Sigmoid colon (tissue), 7 donors: ENCODE data around the gene GBGT1. TPM values are rescaled to one million over a fixed set of nuclear protein-coding genes. Genes with fewer than 3 reads are reported as not detected.

Experiments
- DNase-seq: peaks from one replicate; pipeline ENCODE4 v3.0.0-alpha.2; 2019
- H3K27ac ChIP-seq, 4 donors: fragments of 200-600 bp; sonication (generic); one replicate each; pipeline ENCODE4 v1.5.1; 2016 to 2019; ENCODE audit warnings: mild to moderate bottlenecking in 1 of 4
- H3K27me3 ChIP-seq, 3 donors: fragments of 200-600 bp; sonication (generic); one replicate each; pipeline ENCODE4 v1.5.1; 2019; ENCODE audit warnings: mild to moderate bottlenecking in 1 of 3
- H3K36me3 ChIP-seq, 4 donors: fragments of 200-600 bp; sonication (generic); one replicate each; pipeline ENCODE4 v1.5.1; 2016 to 2019
- H3K4me1 ChIP-seq, 4 donors: fragments of 200-600 bp; sonication (generic); one replicate each; pipeline ENCODE4 v1.5.1; 2017 to 2019
- H3K4me3 ChIP-seq, 4 donors: fragments of 200-600 bp; sonication (generic); one replicate each; pipeline ENCODE4 v1.5.1; 2017 to 2019; ENCODE audit warnings: mild to moderate bottlenecking in 2 of 4, moderate library complexity in 1 of 4
- H3K9me3 ChIP-seq, 4 donors: fragments of 200-600 bp in 3 of 4; sonication (generic) in 3 of 4; one replicate each; pipeline versions ENCODE4 v1.5.1 to v1.6.1; 2013 to 2019
- CTCF ChIP-seq, 4 experiments: fragments of 450-650 bp in 3 of 4; fragments of 200-600 bp in 1 of 4; IDR thresholded peaks; one replicate each; pipeline ENCODE4 v1.5.1; 2016 to 2019; ENCODE audit warnings: antibody characterized with exemption in 4 of 4, mild to moderate bottlenecking in 3 of 4, moderate library complexity in 2 of 4
- EP300 ChIP-seq, 4 donors: sonication (generic); formaldehyde crosslinking; IDR thresholded peaks; one replicate each; pipeline ENCODE4 v1.6.1; 2017; ENCODE audit warnings: antibody characterized with exemption in 4 of 4
- POLR2A ChIP-seq, 2 donors: fragments of 450-650 bp; IDR thresholded peaks; one replicate each; pipeline ENCODE4 v1.6.1; 2016; ENCODE audit warnings: antibody characterized with exemption in 2 of 2, mild to moderate bottlenecking in 2 of 2, moderate library complexity in 2 of 2
- POLR2AphosphoS5 ChIP-seq, 4 donors: sonication (generic); formaldehyde crosslinking; IDR thresholded peaks; one replicate each; pipeline ENCODE4 v1.6.1; 2017; ENCODE audit warnings: antibody characterized with exemption in 4 of 4
- WGBS, 2 donors: extraction: QIAGEN DNeasy Blood & Tissue Kit; methylation state at CpG; one replicate each; pipeline ENCODE4 v1.1.7; 2013; 5-methylcytosine and 5-hydroxymethylcytosine counted together
- intact Hi-C: fragments of 100-400 bp; cut with DNase I; formaldehyde crosslinking; loops from one replicate; pipeline ENCODE4 v1.15.1; 2023
- polyA plus RNA-seq, 3 donors: library from polyadenylated mRNA; stranded (reverse); fragments of 200-250 nt; gene quantifications; one replicate each; pipeline ENCODE4 v1.2.3, GENCODE V29; 2013
- total RNA-seq, 4 donors: library from RNA; depleted of rRNA; stranded (reverse); fragments of >200 nt; gene quantifications; one replicate each; pipeline ENCODE4 v1.1.0, GENCODE V29; 2016
- donor health status: healthy with polysubstance abuse.
- donor health status: Bipolar disorder and iron deficiency.
- donor health status: healthy.

GBGT1 gene
- total and polyA plus RNA-seq, 7 donors, result 4.2 to 31.1 (median 9.9) TPM

DNA sequence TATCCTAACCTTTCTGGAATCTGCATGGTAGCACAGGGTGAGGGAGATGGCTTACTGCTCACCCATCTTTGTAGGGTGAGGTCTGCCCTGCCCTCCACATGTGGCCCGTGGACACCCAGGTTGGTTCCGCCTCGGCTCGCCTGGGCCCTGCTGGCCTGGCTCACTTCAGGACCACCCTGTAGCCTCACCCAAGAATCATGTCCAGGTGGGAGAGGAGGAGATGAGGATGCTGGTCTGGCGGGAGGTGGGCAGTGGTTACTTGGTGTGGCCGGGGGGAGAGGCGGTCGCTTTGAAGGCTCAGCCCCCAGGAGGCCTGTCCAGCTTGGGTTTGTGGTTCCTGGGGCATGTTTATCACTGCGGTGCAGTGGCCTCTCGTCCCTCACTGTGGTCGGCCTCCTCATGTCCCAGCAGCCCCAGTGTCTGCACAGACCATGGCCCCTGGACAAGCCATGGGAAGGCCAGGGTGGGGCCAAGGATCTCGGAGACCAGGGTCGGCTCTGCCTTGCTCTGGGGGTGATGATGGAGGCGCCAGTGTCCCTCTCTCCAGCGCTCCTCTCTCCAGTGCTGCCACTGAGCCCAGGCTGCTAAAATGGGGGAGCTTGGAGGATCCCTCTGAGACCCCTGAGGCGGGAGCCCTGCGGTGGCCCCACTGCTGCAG, 40.8 kb upstream of the GBGT1 start:
- intact Hi-C loops, result no loop called here
- Histone ChIP-seq H3K27ac (no peak overlapping the region), H3K4me3 (no peak overlapping the region), H3K36me3 (no peaks in the 10 kb centered on the region), H3K27me3 (peaks cover 0 to 27% (median 0%) of the 10 kb centered on the region in 3 donors), H3K9me3 (no peaks in the 10 kb centered on the region), H3K4me1 (no peaks in the 10 kb centered on the region)
- WGBS, 2 donors, result 87 to 88% methylated on average over 17 of the region's 17 CpGs
- DNase-seq, result no peak
- TF ChIP-seq POLR2A (IDR thresholded peaks at IDR 0.05), result no peak

- 79 to 81% methylated on average over 10 of the region's 10 CpGs for WGBS, 2 donors
These were observed 39.9 kb upstream of the GBGT1 start for GRCh38 chr9:133203506-133204075.

DNA sequence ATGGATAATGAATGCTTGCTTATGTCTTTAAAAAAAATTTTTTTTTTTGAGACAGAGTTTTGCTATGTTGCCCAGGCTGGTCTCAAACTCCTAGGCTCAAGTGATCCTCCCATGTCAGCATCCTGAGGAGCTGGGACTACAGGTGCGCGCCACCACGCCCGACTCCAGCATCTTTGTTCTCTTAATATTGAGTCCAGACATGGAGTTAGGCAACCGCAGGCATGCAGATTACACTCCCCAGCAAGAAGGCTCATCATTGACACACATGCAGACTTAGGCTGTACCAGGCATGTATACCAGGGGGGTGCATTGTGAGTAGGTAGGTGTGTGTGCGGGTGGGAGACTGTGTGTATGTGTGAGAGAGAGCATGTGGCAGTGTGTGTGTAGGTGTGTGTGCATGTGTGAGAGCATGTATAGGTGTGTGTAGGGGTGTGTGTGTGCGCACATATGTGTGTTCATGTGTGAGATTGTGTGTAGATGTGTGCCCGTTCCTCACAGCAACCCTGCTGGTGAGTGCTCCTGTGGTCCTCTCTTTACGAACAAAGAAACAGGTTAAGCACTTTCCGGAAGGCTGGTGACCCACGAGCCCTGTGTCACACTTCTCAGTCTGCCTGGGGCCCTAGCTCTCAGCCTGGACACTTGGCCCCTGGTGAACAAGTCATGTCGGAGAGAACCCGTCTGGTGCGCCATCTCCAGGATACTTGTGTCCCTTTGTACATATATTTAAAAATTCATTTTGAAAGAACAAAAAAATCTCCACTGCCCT, 39.2 kb upstream of the GBGT1 start:
- Histone ChIP-seq H3K4me1 (no peaks in the 10 kb centered on the region), H3K4me3 (no peak overlapping the region), H3K27me3 (peaks cover 0 to 33% (median 0%) of the 10 kb centered on the region in 3 donors), H3K36me3 (no peaks in the 10 kb centered on the region), H3K27ac (no peak overlapping the region), H3K9me3 (no peaks in the 10 kb centered on the region)
- TF ChIP-seq CTCF (IDR thresholded peaks at IDR 0.05), result no peak
- TF ChIP-seq POLR2AphosphoS5 (IDR thresholded peaks at IDR 0.05), result no peak
- no peak for TF ChIP-seq POLR2A (IDR thresholded peaks at IDR 0.05)
- TF ChIP-seq EP300 (IDR thresholded peaks at IDR 0.05), result no peak
- WGBS, 2 donors, result 91 to 92% methylated on average over 14 of the region's 14 CpGs
- intact Hi-C loops, result no loop called here
- DNase-seq, result no peak

More at GRCh38 chr9:133203506-133204075, 39.9 kb upstream of the GBGT1 start:
- DNase-seq, result no peak
- intact Hi-C loops, result no loop called here
- TF ChIP-seq POLR2AphosphoS5 (IDR thresholded peaks at IDR 0.05), result no peak
- TF ChIP-seq EP300 (IDR thresholded peaks at IDR 0.05), result no peak
- TF ChIP-seq CTCF (IDR thresholded peaks at IDR 0.05), result no peak
- no peak for TF ChIP-seq POLR2A (IDR thresholded peaks at IDR 0.05)
- Histone ChIP-seq H3K36me3 (no peaks in the 10 kb centered on the region), H3K4me3 (no peak overlapping the region), H3K27me3 (peaks cover 0 to 33% (median 0%) of the 10 kb centered on the region in 3 donors), H3K4me1 (no peaks in the 10 kb centered on the region), H3K9me3 (no peaks in the 10 kb centered on the region), H3K27ac (no peak overlapping the region)

- no peak for DNase-seq
- intact Hi-C loops, result no loop called here
- Histone ChIP-seq H3K4me1 (no peaks in the 10 kb centered on the region), H3K27me3 (peaks cover 0 to 29% (median 0%) of the 10 kb centered on the region in 3 donors), H3K9me3 (no peaks in the 10 kb centered on the region), H3K4me3 (no peak overlapping the region), H3K27ac (no peak overlapping the region), H3K36me3 (no peaks in the 10 kb centered on the region)
- no peak for TF ChIP-seq CTCF (IDR thresholded peaks at IDR 0.05)
- TF ChIP-seq POLR2AphosphoS5 (IDR thresholded peaks at IDR 0.05), result no peak
- WGBS, 2 donors, result 80 to 88% methylated on average over 11 of the region's 11 CpGs
These were observed 38.4 kb upstream of the GBGT1 start for GRCh38 chr9:133202145-133202513.

- intact Hi-C loops, result no loop called here
- no peak for DNase-seq
- Histone ChIP-seq H3K4me3 (no peak overlapping the region), H3K4me1 (no peaks in the 10 kb centered on the region), H3K27me3 (peaks cover 0 to 26% (median 0%) of the 10 kb centered on the region in 3 donors), H3K9me3 (no peaks in the 10 kb centered on the region), H3K36me3 (no peaks in the 10 kb centered on the region), H3K27ac (no peak overlapping the region)
- WGBS, 2 donors, result 70 to 79% methylated on average over 13 of the region's 13 CpGs
- TF ChIP-seq POLR2AphosphoS5 (IDR thresholded peaks at IDR 0.05) (no peak), CTCF (IDR thresholded peaks at IDR 0.05) (no peak), POLR2A (IDR thresholded peaks at IDR 0.05) (no peak), EP300 (IDR thresholded peaks at IDR 0.05) (no peak)
These were observed 37.9 kb upstream of the GBGT1 start for GRCh38 chr9:133201424-133202144.
